Osteoblast (primary cell): ENCODE measurements around the gene AOAH. TPM values are rescaled to one million over a fixed set of nuclear protein-coding genes. Genes with fewer than 3 reads are reported as not detected.

Experiments
- DNase-seq: peaks from one replicate; pipeline ENCODE4 v3.0.0; 2011; ENCODE audit warnings: low spot score, mixed read lengths; ENCODE audit not compliant: insufficient read length; ENCODE audit errors: missing footprints
- H2AFZ ChIP-seq: 2 replicates; pipeline ENCODE4 v1.6.0; 2011; ENCODE audit warnings: mild to moderate bottlenecking, low read length
- H3K27ac ChIP-seq: 2 replicates; pipeline ENCODE4 v1.5.1; 2011; ENCODE audit warnings: mild to moderate bottlenecking, low read depth, low read length, moderate library complexity
- H3K27me3 ChIP-seq: 2 replicates; pipeline ENCODE4 v1.6.0; 2012; ENCODE audit warnings: mild to moderate bottlenecking, control low read depth, inconsistent platforms, low read length, moderate library complexity; ENCODE audit not compliant: insufficient read depth
- H3K36me3 ChIP-seq: 2 replicates; pipeline ENCODE4 v1.5.1; 2011; ENCODE audit warnings: mild to moderate bottlenecking, low read length, control low read depth, moderate library complexity; ENCODE audit not compliant: insufficient read depth
- H3K4me1 ChIP-seq: 2 replicates; pipeline ENCODE4 v1.5.1; 2011; ENCODE audit warnings: mild to moderate bottlenecking, low read length, control low read depth, moderate library complexity; ENCODE audit not compliant: insufficient read depth
- H3K4me2 ChIP-seq: 2 replicates; pipeline ENCODE4 v1.6.0; 2011; ENCODE audit warnings: mild to moderate bottlenecking, low read length; ENCODE audit not compliant: insufficient read depth
- H3K4me3 ChIP-seq: fragments of 200-600 bp; sonication (generic); 3 replicates; pipeline ENCODE4 v1.5.1; 2012; ENCODE audit warnings: mild to moderate bottlenecking, low read length, inconsistent platforms; ENCODE audit not compliant: insufficient read depth
- H3K79me2 ChIP-seq: 2 replicates; pipeline ENCODE4 v1.6.0; 2012; ENCODE audit warnings: mild to moderate bottlenecking, low read length, control low read depth, inconsistent platforms; ENCODE audit not compliant: insufficient read depth
- H3K9me3 ChIP-seq: 2 replicates; pipeline ENCODE4 v1.5.1; 2011; ENCODE audit warnings: low read depth, low read length, control low read depth
- H4K20me1 ChIP-seq: 2 replicates; pipeline ENCODE4 v1.6.0; 2012; ENCODE audit warnings: mild to moderate bottlenecking, low read length, control low read depth; ENCODE audit not compliant: insufficient read depth
- CTCF ChIP-seq: IDR thresholded peaks from 2 replicates; pipeline ENCODE4 v1.5.1; 2011; ENCODE audit warnings: mild to moderate bottlenecking, low read depth, low read length, moderate library complexity; ENCODE audit errors: extremely low read depth
- total RNA-seq: library from RNA; depleted of rRNA; stranded (reverse); fragments of >200 nt; gene quantifications from 2 replicates; pipeline ENCODE4 v1.2.3, GENCODE V29; 2012

Gene AOAH
- under 0.01 TPM in 1 of 2 replicates, not detected in the other for total RNA-seq

- Histone ChIP-seq H3K27me3 (no peaks in the 10 kb centered on the region), H4K20me1 (no peaks in the 10 kb centered on the region), H3K4me3 (no peak within 1 kb of the TSS), H3K4me2 (no peak within 1 kb of the TSS), H3K27ac (no peak within 1 kb of the TSS), H2AFZ (no peak within 1 kb of the TSS), H3K9me3 (no peaks in the 10 kb centered on the region), H3K79me2 (no peaks in the 10 kb centered on the region), H3K36me3 (no peaks in the 10 kb centered on the region), H3K4me1 (no peaks in the 10 kb centered on the region)
- TF ChIP-seq CTCF: no peak
- no peak for DNase-seq
These were observed at the start of gene AOAH for GRCh38 chr7:36723951-36724664. Gene AOAH, minus strand, starts transcription at chr7:36724494. Its CDS starts 346 bp downstream, at chr7:36724148.

- no peak for DNase-seq
- Histone ChIP-seq H3K36me3 (no peaks in the 10 kb centered on the region), H3K4me3 (no peak overlapping the region), H3K9me3 (no peaks in the 10 kb centered on the region), H2AFZ (no peak overlapping the region), H3K4me2 (no peak overlapping the region), H3K27ac (no peak overlapping the region), H4K20me1 (no peaks in the 10 kb centered on the region), H3K79me2 (no peaks in the 10 kb centered on the region), H3K4me1 (no peaks in the 10 kb centered on the region), H3K27me3 (no peaks in the 10 kb centered on the region)
- no peak for TF ChIP-seq CTCF
These were observed 42.2 kb upstream of the AOAH start for GRCh38 chr7:36766451-36766850.

- no peak for DNase-seq
- no peaks in the 10 kb centered on the region for H3K36me3 ChIP-seq
- no peaks in the 10 kb centered on the region for H4K20me1 ChIP-seq
- no peak for TF ChIP-seq CTCF
- H3K27ac ChIP-seq: no peak overlapping the region
- no peak overlapping the region for H2AFZ ChIP-seq
- H3K9me3 ChIP-seq: no peaks in the 10 kb centered on the region
- H3K79me2 ChIP-seq: no peaks in the 10 kb centered on the region
- no peak overlapping the region for H3K4me2 ChIP-seq
- no peaks in the 10 kb centered on the region for H3K4me1 ChIP-seq
- H3K4me3 ChIP-seq: no peak overlapping the region
- H3K27me3 ChIP-seq: no peaks in the 10 kb centered on the region
These were observed 41.3 kb upstream of the AOAH start for GRCh38 chr7:36765605-36766004.

GRCh38 chr7:36764929-36765328 is 40.6 kb upstream of the AOAH start:
- no peak for TF ChIP-seq CTCF

More at GRCh38 chr7:36764929-36765328, 40.6 kb upstream of the AOAH start:
- no peak overlapping the region for H3K4me2 ChIP-seq
- no peaks in the 10 kb centered on the region for H3K27me3 ChIP-seq
- no peaks in the 10 kb centered on the region for H4K20me1 ChIP-seq
- H3K9me3 ChIP-seq: no peaks in the 10 kb centered on the region
- no peaks in the 10 kb centered on the region for H3K79me2 ChIP-seq
- no peaks in the 10 kb centered on the region for H3K36me3 ChIP-seq
- no peak overlapping the region for H3K27ac ChIP-seq
- H3K4me1 ChIP-seq: no peaks in the 10 kb centered on the region
- DNase-seq: no peak
- no peak overlapping the region for H3K4me3 ChIP-seq
- H2AFZ ChIP-seq: no peak overlapping the region
